Panc1 (cell line): ENCODE data around the gene ANO2.

Source experiments
- CTCF ChIP-seq: fragments of 450-650 bp; IDR thresholded peaks from 2 replicates; pipeline ENCODE4 v1.5.1; 2017; ENCODE audit warnings: mild to moderate bottlenecking
- POLR2AphosphoS5 ChIP-seq: IDR thresholded peaks from 2 replicates; pipeline ENCODE4 v1.6.1; 2012; ENCODE audit warnings: mild to moderate bottlenecking, low read depth, low read length, moderate library complexity
- TCF7L2 ChIP-seq: IDR thresholded peaks from 2 replicates; pipeline ENCODE4 v1.6.1; 2011; ENCODE audit warnings: mild to moderate bottlenecking, low read depth, low read length, inconsistent platforms
- TF ChIP-seq, protein P1 (sequence below), 2 experiments: IDR thresholded peaks; 2 replicates each; pipeline ENCODE4 v1.6.1; 2011 to 2012; ENCODE audit warnings: low read depth in 2 of 2, control low read depth in 1 of 2, low read length in 1 of 2, mild to moderate bottlenecking in 1 of 2, moderate library complexity in 1 of 2; ENCODE audit not compliant: insufficient read depth in 1 of 2

DNA sequence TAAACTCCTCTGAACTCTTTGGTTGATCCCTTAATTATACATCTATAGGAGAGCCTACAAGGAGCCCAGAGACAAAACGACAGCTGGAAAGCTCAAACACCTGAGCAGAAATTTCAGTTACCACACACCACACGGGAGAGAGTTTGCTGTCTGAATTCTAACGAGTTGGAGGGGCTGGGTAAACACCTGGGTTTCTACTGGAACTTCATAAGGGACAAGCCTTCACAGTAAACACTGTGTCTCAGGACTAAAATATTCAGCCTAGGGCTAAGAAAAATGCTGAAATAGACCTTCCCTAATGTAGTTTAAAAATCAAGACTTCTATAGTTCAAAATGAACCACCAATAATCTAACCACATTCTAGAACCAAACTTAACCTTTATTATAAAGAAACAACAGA is 9.6 kb upstream of the ANO2 start:
- no peak for TF ChIP-seq CTCF
- TF ChIP-seq, protein P1, sequence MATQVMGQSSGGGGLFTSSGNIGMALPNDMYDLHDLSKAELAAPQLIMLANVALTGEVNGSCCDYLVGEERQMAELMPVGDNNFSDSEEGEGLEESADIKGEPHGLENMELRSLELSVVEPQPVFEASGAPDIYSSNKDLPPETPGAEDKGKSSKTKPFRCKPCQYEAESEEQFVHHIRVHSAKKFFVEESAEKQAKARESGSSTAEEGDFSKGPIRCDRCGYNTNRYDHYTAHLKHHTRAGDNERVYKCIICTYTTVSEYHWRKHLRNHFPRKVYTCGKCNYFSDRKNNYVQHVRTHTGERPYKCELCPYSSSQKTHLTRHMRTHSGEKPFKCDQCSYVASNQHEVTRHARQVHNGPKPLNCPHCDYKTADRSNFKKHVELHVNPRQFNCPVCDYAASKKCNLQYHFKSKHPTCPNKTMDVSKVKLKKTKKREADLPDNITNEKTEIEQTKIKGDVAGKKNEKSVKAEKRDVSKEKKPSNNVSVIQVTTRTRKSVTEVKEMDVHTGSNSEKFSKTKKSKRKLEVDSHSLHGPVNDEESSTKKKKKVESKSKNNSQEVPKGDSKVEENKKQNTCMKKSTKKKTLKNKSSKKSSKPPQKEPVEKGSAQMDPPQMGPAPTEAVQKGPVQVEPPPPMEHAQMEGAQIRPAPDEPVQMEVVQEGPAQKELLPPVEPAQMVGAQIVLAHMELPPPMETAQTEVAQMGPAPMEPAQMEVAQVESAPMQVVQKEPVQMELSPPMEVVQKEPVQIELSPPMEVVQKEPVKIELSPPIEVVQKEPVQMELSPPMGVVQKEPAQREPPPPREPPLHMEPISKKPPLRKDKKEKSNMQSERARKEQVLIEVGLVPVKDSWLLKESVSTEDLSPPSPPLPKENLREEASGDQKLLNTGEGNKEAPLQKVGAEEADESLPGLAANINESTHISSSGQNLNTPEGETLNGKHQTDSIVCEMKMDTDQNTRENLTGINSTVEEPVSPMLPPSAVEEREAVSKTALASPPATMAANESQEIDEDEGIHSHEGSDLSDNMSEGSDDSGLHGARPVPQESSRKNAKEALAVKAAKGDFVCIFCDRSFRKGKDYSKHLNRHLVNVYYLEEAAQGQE (IDR thresholded peaks at IDR 0.05; ENCODE audit: insufficient read depth in 1 of 2, low read depth in 2 of 2, low read length in 1 of 2), result no peak
- TF ChIP-seq TCF7L2, result no peak
- TF ChIP-seq POLR2AphosphoS5, result no peak
